ENCODE measurements around the gene IKZF1.

DNA sequence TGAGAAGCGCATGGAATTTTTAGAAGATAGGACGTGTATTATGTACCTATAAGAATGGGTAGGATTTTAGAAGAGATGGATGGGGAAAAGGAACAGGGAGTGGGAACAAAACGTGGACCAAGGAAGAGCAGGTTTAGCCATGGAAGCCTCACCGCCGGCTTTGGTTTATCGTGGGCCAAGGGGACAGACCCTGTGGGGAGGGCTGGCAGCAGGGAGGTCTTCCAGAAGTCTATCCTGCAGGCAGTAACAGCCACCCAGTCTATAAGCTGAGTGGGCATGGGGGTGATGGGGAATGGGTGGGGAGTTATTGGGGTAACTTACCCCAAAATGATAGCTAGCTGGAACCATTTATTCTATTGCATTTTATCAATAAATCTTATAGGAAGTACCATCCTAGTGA lies 44.9 kb downstream of the IKZF1 start:
- TF ChIP-seq, protein P1, sequence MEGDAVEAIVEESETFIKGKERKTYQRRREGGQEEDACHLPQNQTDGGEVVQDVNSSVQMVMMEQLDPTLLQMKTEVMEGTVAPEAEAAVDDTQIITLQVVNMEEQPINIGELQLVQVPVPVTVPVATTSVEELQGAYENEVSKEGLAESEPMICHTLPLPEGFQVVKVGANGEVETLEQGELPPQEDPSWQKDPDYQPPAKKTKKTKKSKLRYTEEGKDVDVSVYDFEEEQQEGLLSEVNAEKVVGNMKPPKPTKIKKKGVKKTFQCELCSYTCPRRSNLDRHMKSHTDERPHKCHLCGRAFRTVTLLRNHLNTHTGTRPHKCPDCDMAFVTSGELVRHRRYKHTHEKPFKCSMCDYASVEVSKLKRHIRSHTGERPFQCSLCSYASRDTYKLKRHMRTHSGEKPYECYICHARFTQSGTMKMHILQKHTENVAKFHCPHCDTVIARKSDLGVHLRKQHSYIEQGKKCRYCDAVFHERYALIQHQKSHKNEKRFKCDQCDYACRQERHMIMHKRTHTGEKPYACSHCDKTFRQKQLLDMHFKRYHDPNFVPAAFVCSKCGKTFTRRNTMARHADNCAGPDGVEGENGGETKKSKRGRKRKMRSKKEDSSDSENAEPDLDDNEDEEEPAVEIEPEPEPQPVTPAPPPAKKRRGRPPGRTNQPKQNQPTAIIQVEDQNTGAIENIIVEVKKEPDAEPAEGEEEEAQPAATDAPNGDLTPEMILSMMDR (IDR thresholded peaks at IDR 0.05), result no peak
- TF ChIP-seq EZH2phosphoT487 (IDR thresholded peaks at IDR 0.05), result no peak
- TF ChIP-seq EZH2 (IDR thresholded peaks at IDR 0.05), result no peak

Measured in neural progenitor cell (in vitro differentiated cells).